Measurements from ENCODE around the gene MRNIP. TPM values are rescaled to one million over a fixed set of nuclear protein-coding genes. Genes with fewer than 3 reads are reported as not detected.
A peak's percentile ranks its signal among the peaks of the same experiment; 100 is the strongest.

MRNIP gene
- total RNA-seq, 1 experiment from 2014 or later, result 31.1 TPM

- Mint-ChIP-seq H3K27ac (no peak overlapping the region; a peak in 1 of 7 replicates), H3K27me3 (ENCODE audit: low read depth) (peaks cover 13% of the 10 kb centered on the region), H3K36me3 (ENCODE audit: insufficient read depth in 1 of 3, low read depth in 3 of 3) (peaks cover 5 to 35% (median 22%) of the 10 kb centered on the region in 3 experiments; a peak in 6 of 7 replicates), H3K9me3 (no peaks in the 10 kb centered on the region; a peak in 1 of 5 replicates), H3K4me1 (peaks cover 38% of the 10 kb centered on the region in 2 experiments), H3K4me3 (peak overlapping the region; percentile 35 to 46; a peak in 3 of 5 replicates)
- Histone ChIP-seq H2BK120ac (ENCODE audit: low read depth, low read length, poor library complexity, severe bottlenecking) (no peak overlapping the region), H3K14ac (ENCODE audit: insufficient read depth, low read length) (no peak overlapping the region), H3T11ph (ENCODE audit: low read length) (no peak overlapping the region), H3K18ac (ENCODE audit: insufficient read length, low read depth, low read length) (no peak overlapping the region), H2BK5ac (ENCODE audit: insufficient read length, low read length) (no peak overlapping the region), H4K5ac (ENCODE audit: insufficient read length, low read depth, low read length) (no peak overlapping the region), H3K9me3 (ENCODE audit: control insufficient read depth, low read depth, low read length) (no peaks in the 10 kb centered on the region), H3K27ac (ENCODE audit: insufficient read length, low read depth, low read length) (no peak overlapping the region), H4K20me1 (ENCODE audit: control insufficient read depth, insufficient read depth, insufficient read length) (no peaks in the 10 kb centered on the region), H3K4me1 (ENCODE audit: insufficient read depth, low read length) (no peaks in the 10 kb centered on the region; the same call in 1 of the 2 replicates), H2BK15ac (ENCODE audit: low read depth, low read length) (no peak overlapping the region), H3K4me2 (ENCODE audit: insufficient read depth, insufficient read length, low read length) (no peak overlapping the region), H3K79me1 (ENCODE audit: insufficient read depth, low read depth, low read length, poor library complexity, severe bottlenecking) (no peaks in the 10 kb centered on the region), H3K27me3 (ENCODE audit: insufficient read depth, low read length) (no peaks in the 10 kb centered on the region), H3K79me2 (ENCODE audit: insufficient read depth, low read length) (no peaks in the 10 kb centered on the region), H3K23ac (ENCODE audit: insufficient read length, low read depth, low read length) (no peak overlapping the region), H2BK12ac (ENCODE audit: insufficient read length, low read depth, low read length) (no peak overlapping the region), H2AK5ac (ENCODE audit: insufficient read length, low read length) (no peak overlapping the region), H3K4ac (ENCODE audit: low read depth, low read length) (no peak overlapping the region), H3K56ac (ENCODE audit: insufficient read length, low read depth, low read length) (no peak overlapping the region), H2AFZ (ENCODE audit: low read length) (no peak overlapping the region), H4K8ac (replicated peaks; ENCODE audit: insufficient read length, low read depth, low read length) (no peak overlapping the region), H2BK20ac (ENCODE audit: low read depth, low read length, poor library complexity, severe bottlenecking) (no peak overlapping the region), H4K91ac (ENCODE audit: insufficient read length, low read depth, low read length) (no peak overlapping the region), H3K23me2 (ENCODE audit: insufficient read length, low read depth, low read length, poor library complexity, severe bottlenecking) (peaks cover 16% of the 10 kb centered on the region), H3K9ac (ENCODE audit: extremely low read depth, insufficient read length, low read length) (no peak overlapping the region)
- no peak for DNase-seq
- no CpG with 5 or more reads among the region's 21 CpGs for WGBS (ENCODE audit: extremely low coverage, insufficient read length, low lambda C conversion rate)
- no peak for TF ChIP-seq CTCF (conservative IDR thresholded peaks at IDR 0.05)
These were observed 42.9 kb downstream of the MRNIP start for GRCh38 chr5:179815491-179816249.

All from H9 (cell line).